A549 (cell line): Measurements from ENCODE around the gene PJVK. TPM values are rescaled to one million over a fixed set of nuclear protein-coding genes. Genes with fewer than 3 reads are reported as not detected.
"Not testable (repeated sequence)": the region's sequence is repeated elsewhere in the genome, so short reads cannot be mapped to it uniquely, and the experiment has no call there.

Experiments used
- ATAC-seq, 2 experiments: fragments of 200-7000 bp in 1 of 2; fragments of >200 bp in 1 of 2; cut with Nextera tagmentation in 1 of 2; cut with Tn5 transposase in 1 of 2; 3 replicates each; pipeline versions ENCODE4 v1.8.0 to v1.9.1; 2018 to 2020; ENCODE audit warnings: mild to moderate bottlenecking in 1 of 2, moderate library complexity in 1 of 2
- CTCF ChIA-PET: fragments of 300-600 bp; sonication (Branson Sonifier 250); formaldehyde crosslinking; extraction: SDS; loops from one replicate; lab custom pipeline; 2021; ENCODE audit warnings: antibody characterized with exemption, inconsistent platforms; lab: Yijun Ruan, JAX
- POLR2A ChIA-PET: fragments of 350-600 bp; formaldehyde crosslinking; extraction: SDS; loops from one replicate; lab custom pipeline; 2021; ENCODE audit warnings: antibody characterized with exemption, inconsistent platforms; lab: Yijun Ruan, JAX
- DNase-seq, 2 experiments: peaks; one replicate each; pipeline versions ENCODE4 v3.0.0 to v3.0.0-alpha.2; 2011 to 2016; ENCODE audit warnings: low read depth in 1 of 2, low spot score in 1 of 2
- FAIRE-seq: peaks from 2 replicates; lab custom pipeline; 2011; peaks lifted over from hg19 to GRCh38; lab: Jason Lieb, UNC
- H3K27ac ChIP-seq, 2 experiments: fragments of >200 bp; sonication (Bioruptor Twin); formaldehyde crosslinking; 3 replicates each; pipeline ENCODE4 v1.5.1; 2016 to 2017
- H3K4me1 ChIP-seq: fragments of >200 bp; sonication (Bioruptor Twin); formaldehyde crosslinking; 3 replicates; pipeline ENCODE4 v1.6.1; 2016
- H3K4me2 ChIP-seq: fragments of >200 bp; sonication (Bioruptor Twin); formaldehyde crosslinking; 3 replicates; pipeline ENCODE4 v1.6.1; 2016
- H3K4me3 ChIP-seq: fragments of >200 bp; sonication (Bioruptor Twin); formaldehyde crosslinking; 3 replicates; pipeline ENCODE4 v1.5.1; 2016
- H3K9me3 ChIP-seq: fragments of >200 bp; sonication (Bioruptor Twin); formaldehyde crosslinking; 3 replicates; pipeline ENCODE4 v1.6.1; 2016
- ATOH8 ChIP-seq: fragments of 250-450 bp; sonication (Bioruptor Pico); IDR thresholded peaks from 2 replicates; pipeline ENCODE4 v1.5.0; 2020; ENCODE audit warnings: low read depth, mild to moderate bottlenecking, moderate library complexity
- BHLHE40 ChIP-seq: IDR thresholded peaks from 2 replicates; pipeline ENCODE4 v1.6.1; 2012; ENCODE audit warnings: low read depth, low read length, inconsistent platforms
- CBX2 ChIP-seq: fragments of 200-600 bp; sonication (generic); IDR thresholded peaks from 2 replicates; pipeline ENCODE4 v1.6.1; 2016; ENCODE audit warnings: low read depth, mild to moderate bottlenecking, borderline replicate concordance
- CBX8 ChIP-seq: fragments of 200-600 bp; sonication (generic); IDR thresholded peaks from 2 replicates; pipeline ENCODE4 v1.6.1; 2016
- CHD4 ChIP-seq: fragments of 200-600 bp; sonication (generic); IDR thresholded peaks from 2 replicates; pipeline ENCODE4 v1.6.1; 2016; ENCODE audit warnings: antibody characterized with exemption, mild to moderate bottlenecking, borderline replicate concordance
- CTCF ChIP-seq: fragments of >200 bp; sonication (Bioruptor Twin); formaldehyde crosslinking; IDR thresholded peaks from 3 replicates; pipeline ENCODE4 v1.5.1; 2016
- EHMT2 ChIP-seq: fragments of 200-600 bp; sonication (generic); IDR thresholded peaks from 2 replicates; pipeline ENCODE4 v1.6.1; 2016; ENCODE audit warnings: antibody characterized with exemption, low read depth, mild to moderate bottlenecking, moderate library complexity
- ELK1 ChIP-seq: fragments of 150-350 bp; IDR thresholded peaks from 2 replicates; pipeline ENCODE4 v1.6.1; 2014; ENCODE audit warnings: low read depth, mild to moderate bottlenecking, low read length
- EP300 ChIP-seq, 2 experiments: fragments of >200 bp; sonication (Bioruptor Twin); formaldehyde crosslinking; IDR thresholded peaks; 2 replicates in 1 of 2; 3 replicates in 1 of 2; pipeline ENCODE4 v1.6.1; 2016 to 2017
- FOSL2 ChIP-seq, 2 experiments: fragments of 450-650 bp in 1 of 2; fragments of >200 bp in 1 of 2; sonication (Bioruptor Twin) in 1 of 2; formaldehyde crosslinking; IDR thresholded peaks; 2 replicates each; pipeline versions ENCODE4 v1.5.0 to v1.6.1; 2016 to 2020; ENCODE audit warnings: mild to moderate bottlenecking in 1 of 2, moderate library complexity in 1 of 2
- HEYL ChIP-seq: fragments of 250-450 bp; sonication (Bioruptor Pico); IDR thresholded peaks from 2 replicates; pipeline ENCODE4 v1.8.0; 2021; ENCODE audit warnings: mild to moderate bottlenecking, moderate library complexity
- HMGXB4 ChIP-seq: fragments of 250-450 bp; sonication (Bioruptor Pico); IDR thresholded peaks from 2 replicates; pipeline ENCODE4 v1.5.0; 2021; ENCODE audit warnings: mild to moderate bottlenecking, moderate library complexity, borderline replicate concordance
- KDM1A ChIP-seq: fragments of 200-600 bp; sonication (generic); IDR thresholded peaks from 2 replicates; pipeline ENCODE4 v1.6.1; 2016; ENCODE audit warnings: low read depth, mild to moderate bottlenecking
- KDM5A ChIP-seq: fragments of 200-600 bp; sonication (generic); IDR thresholded peaks from 2 replicates; pipeline ENCODE4 v1.6.1; 2016; ENCODE audit warnings: antibody characterized with exemption, mild to moderate bottlenecking
- MYC ChIP-seq: IDR thresholded peaks from 2 replicates; pipeline ENCODE4 v1.6.1; 2012; ENCODE audit warnings: mild to moderate bottlenecking, inconsistent platforms, low read length, improper control_type of control experiment, borderline replicate concordance
- NPAS2 ChIP-seq: fragments of 250-450 bp; sonication (Bioruptor Pico); IDR thresholded peaks from 2 replicates; pipeline ENCODE4 v1.8.0; 2022; ENCODE audit warnings: mild to moderate bottlenecking, moderate library complexity, borderline replicate concordance
- PBX3 ChIP-seq: IDR thresholded peaks from 2 replicates; pipeline ENCODE4 v1.6.1; 2012
- RAD21 ChIP-seq, 2 experiments: fragments of >200 bp in 1 of 2; sonication (Bioruptor Twin) in 1 of 2; formaldehyde crosslinking in 1 of 2; IDR thresholded peaks in 1 of 2; conservative IDR thresholded peaks in 1 of 2; 2 replicates in 1 of 2; 3 replicates in 1 of 2; pipeline ENCODE4 v1.6.1; 2012 to 2018; ENCODE audit warnings: inconsistent platforms in 1 of 2
- RARB ChIP-seq: fragments of 250-450 bp; sonication (Bioruptor Pico); IDR thresholded peaks from 2 replicates; pipeline ENCODE4 v1.8.0; 2021; ENCODE audit warnings: mild to moderate bottlenecking, moderate library complexity
- ZFP36 ChIP-seq: fragments of 450-650 bp; IDR thresholded peaks from 2 replicates; pipeline ENCODE4 v1.6.1; 2014; ENCODE audit warnings: borderline replicate concordance; ENCODE audit not compliant: partially characterized antibody
- ZNF302 ChIP-seq: fragments of 250-450 bp; sonication (Bioruptor Pico); IDR thresholded peaks from 2 replicates; pipeline ENCODE4 v1.9.0; 2021; ENCODE audit warnings: inconsistent platforms, mild to moderate bottlenecking, moderate library complexity
- WGBS: methylation state at CpG from one replicate; pipeline ENCODE4 v1.1.6; 2017; ENCODE audit errors: missing lambda C conversion rate; 5-methylcytosine and 5-hydroxymethylcytosine counted together
- polyA plus RNA-seq, 4 experiments: library from polyadenylated mRNA; depleted of rRNA in 3 of 4; stranded (reverse); fragments of >200 nt; fragmentation: RNase III in 1 of 4; extraction: RNeasy Plus Mini Kit Qiagen cat#74134 plus additional on column Dnase treatment in 1 of 4; gene quantifications; 2 replicates in 3 of 4; 3 replicates in 1 of 4; pipeline ENCODE4 v1.2.3, GENCODE V29; 2011 to 2017

The PJVK gene
- polyA plus RNA-seq, 2 of the 4 experiments (the other 2 are of a cell fraction) = 3.6 to 10.1 TPM

- TF ChIP-seq EHMT2 = no peak
- TF ChIP-seq KDM1A = no peak
- no peak for TF ChIP-seq KDM5A
- no peak for TF ChIP-seq ZFP36
- no peak for TF ChIP-seq NPAS2 (CRISPR knock-in tag)
- TF ChIP-seq ATOH8 = no peak
- TF ChIP-seq HMGXB4 (CRISPR knock-in tag) = no peak
- TF ChIP-seq PBX3 = no peak
- no peak for TF ChIP-seq ZNF302 (CRISPR knock-in tag)
- no peak for TF ChIP-seq RARB (CRISPR knock-in tag)
- no peak for TF ChIP-seq BHLHE40
- TF ChIP-seq CHD4 = no peak
- no peak for TF ChIP-seq MYC
- TF ChIP-seq HEYL (CRISPR knock-in tag) = no peak
- TF ChIP-seq, all 56 proteins: peak for 0
- ATAC-seq (no peak), DNase-seq (no peak), FAIRE-seq (no peak)
- ChIA-PET CTCF (interaction anchor here (0.7 to 2.5 kb wide), 3 partner anchors 11 to 55 kb away, joined by 3 to 7 read pairs (median 3); no protein-coding TSS in a partner anchor), POLR2A (interaction anchor here (1.2 kb wide), 2 partner anchors 10 to 18 kb away, joined by 3 to 8 read pairs; partner anchors contain the start of genes PJVK and PRKRA)
- peaks cover 5% of the 10 kb centered on the region; the same call in 2 of the 3 replicates for H3K4me1 ChIP-seq
- no peak overlapping the region for H3K4me3 ChIP-seq
- WGBS = 69% methylated on average over 7 of the region's 7 CpGs
- no peak overlapping the region for H3K27ac ChIP-seq
- H3K9me3 ChIP-seq = no peaks in the 10 kb centered on the region
- no peak overlapping the region for H3K4me2 ChIP-seq
Observed at GRCh38 chr2:178469219-178469849, 18.2 kb downstream of the PJVK start.

- CTCF ChIA-PET = interaction anchor here (1.2 to 1.7 kb wide), 2 partner anchors 9 to 20 kb away, joined by 3 to 4 read pairs; partner anchors contain the start of genes PJVK, PLEKHA3 and PRKRA
- not testable (repeated sequence) for FAIRE-seq, ATAC-seq, H3K27ac ChIP-seq, H3K9me3 ChIP-seq, H3K4me2 ChIP-seq, H3K4me3 ChIP-seq, H3K4me1 ChIP-seq, DNase-seq
- WGBS = 91% methylated on average over 5 of the region's 5 CpGs
- POLR2A ChIA-PET = interaction anchor here (1.3 to 1.5 kb wide), 2 partner anchors 13 to 20 kb away, joined by 5 read pairs; partner anchors contain the start of genes PJVK and PRKRA
Observed at GRCh38 chr2:178471313-178471712, 20.1 kb downstream of the PJVK start.

- Histone ChIP-seq H3K4me1 (peaks cover 14% of the 10 kb centered on the region), H3K9me3 (no peaks in the 10 kb centered on the region), H3K27ac (no peak overlapping the region), H3K4me3 (no peak overlapping the region), H3K4me2 (no peak overlapping the region)
- DNase-seq (no peak), ATAC-seq (no peak), FAIRE-seq (no peak)
- ChIA-PET POLR2A (interaction anchor here (0.9 kb wide), 1 partner anchor 22 kb away, joined by 4 read pairs; the partner anchor contains the start of genes PJVK and PRKRA), CTCF (no interaction called here)
- WGBS = 100% methylated on average over 2 of the region's 2 CpGs
- TF ChIP-seq CBX2 (no peak), CBX8 (no peak), NPAS2 (CRISPR knock-in tag) (no peak), ELK1 (no peak), FOSL2 (IDR thresholded peaks at IDR 0.05) (no peak), FOSL2 (CRISPR knock-in tag; IDR thresholded peaks at IDR 0.05) (no peak), KDM5A (no peak), RAD21 (conservative IDR thresholded peaks at IDR 0.05 in 1 of 2, IDR thresholded peaks at IDR 0.05 in 1 of 2) (no peak), EP300 (IDR thresholded peaks at IDR 0.05) (no peak), ZFP36 (no peak), CTCF (no peak), EHMT2 (no peak), HMGXB4 (CRISPR knock-in tag) (no peak), CHD4 (no peak)
Observed at GRCh38 chr2:178473373-178473772, 22.2 kb downstream of the PJVK start.
